WTC11 (cell line): ENCODE data around the gene DOCK1.

Source experiments
- ATF1 ChIP-seq: sonication (generic); formaldehyde crosslinking; IDR thresholded peaks from 2 replicates; pipeline ENCODE4 v1.8.1; 2023; ENCODE audit warnings: mild to moderate bottlenecking, moderate library complexity, missing genetic modification reagents
- NR1H2 ChIP-seq: sonication (generic); formaldehyde crosslinking; IDR thresholded peaks from 2 replicates; pipeline ENCODE4 v1.9.0; 2021; ENCODE audit warnings: mild to moderate bottlenecking, moderate library complexity, missing genetic modification reagents
- ZNF121 ChIP-seq: sonication (generic); formaldehyde crosslinking; IDR thresholded peaks from 2 replicates; pipeline ENCODE4 v1.8.0; 2023; ENCODE audit warnings: missing genetic modification reagents
- TF ChIP-seq, protein P1 (sequence below): sonication (generic); formaldehyde crosslinking; IDR thresholded peaks from 2 replicates; pipeline ENCODE4 v1.8.1; 2023; ENCODE audit warnings: mild to moderate bottlenecking, moderate library complexity, missing genetic modification reagents
- TF ChIP-seq, protein P2 (sequence below): fragments of 250-450 bp; sonication (Bioruptor Pico); IDR thresholded peaks from 2 replicates; pipeline ENCODE4 v1.9.0; 2021; ENCODE audit warnings: mild to moderate bottlenecking
- TF ChIP-seq, protein P3 (sequence below): sonication (generic); formaldehyde crosslinking; IDR thresholded peaks from 2 replicates; pipeline ENCODE4 v1.8.1; 2023; ENCODE audit warnings: mild to moderate bottlenecking, missing genetic modification reagents, borderline replicate concordance
- TF ChIP-seq, protein P4 (sequence below): fragments of 200-600 bp; IDR thresholded peaks from 2 replicates; pipeline ENCODE4 v1.8.0; 2022; ENCODE audit warnings: antibody characterized with exemption

DNA sequence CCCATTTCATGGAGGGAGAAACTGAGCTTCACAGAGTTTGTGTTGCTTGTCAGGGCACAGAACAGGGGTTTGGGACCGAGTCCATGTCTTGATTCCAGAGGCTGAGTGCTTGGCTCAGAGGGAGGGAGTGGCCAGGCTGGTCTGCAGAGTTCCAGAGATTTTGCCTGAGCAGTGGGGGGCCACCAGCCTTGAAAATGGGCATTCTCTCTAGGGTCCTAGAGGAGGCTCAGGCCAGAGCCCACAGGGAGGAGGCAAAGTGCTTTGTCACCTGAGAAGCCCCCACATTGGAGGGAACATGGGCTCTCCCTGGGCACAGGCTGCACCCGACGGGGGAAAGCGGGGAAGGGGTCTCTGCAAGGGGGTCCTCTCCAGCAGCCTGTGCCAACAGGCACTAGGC is 51.5 kb downstream of the DOCK1 start:
- TF ChIP-seq ATF1 (CRISPR knock-in tag) (no peak), NR1H2 (no peak), ZNF121 (CRISPR knock-in tag) (no peak)
- TF ChIP-seq, protein P1, sequence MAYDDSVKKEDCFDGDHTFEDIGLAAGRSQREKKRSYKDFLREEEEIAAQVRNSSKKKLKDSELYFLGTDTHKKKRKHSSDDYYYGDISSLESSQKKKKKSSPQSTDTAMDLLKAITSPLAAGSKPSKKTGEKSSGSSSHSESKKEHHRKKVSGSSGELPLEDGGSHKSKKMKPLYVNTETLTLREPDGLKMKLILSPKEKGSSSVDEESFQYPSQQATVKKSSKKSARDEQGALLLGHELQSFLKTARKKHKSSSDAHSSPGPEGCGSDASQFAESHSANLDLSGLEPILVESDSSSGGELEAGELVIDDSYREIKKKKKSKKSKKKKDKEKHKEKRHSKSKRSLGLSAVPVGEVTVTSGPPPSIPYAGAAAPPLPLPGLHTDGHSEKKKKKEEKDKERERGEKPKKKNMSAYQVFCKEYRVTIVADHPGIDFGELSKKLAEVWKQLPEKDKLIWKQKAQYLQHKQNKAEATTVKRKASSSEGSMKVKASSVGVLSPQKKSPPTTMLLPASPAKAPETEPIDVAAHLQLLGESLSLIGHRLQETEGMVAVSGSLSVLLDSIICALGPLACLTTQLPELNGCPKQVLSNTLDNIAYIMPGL (CRISPR knock-in tag): no peak
- TF ChIP-seq, protein P2, sequence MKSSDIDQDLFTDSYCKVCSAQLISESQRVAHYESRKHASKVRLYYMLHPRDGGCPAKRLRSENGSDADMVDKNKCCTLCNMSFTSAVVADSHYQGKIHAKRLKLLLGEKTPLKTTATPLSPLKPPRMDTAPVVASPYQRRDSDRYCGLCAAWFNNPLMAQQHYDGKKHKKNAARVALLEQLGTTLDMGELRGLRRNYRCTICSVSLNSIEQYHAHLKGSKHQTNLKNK (CRISPR knock-in tag): no peak
- TF ChIP-seq, protein P3, sequence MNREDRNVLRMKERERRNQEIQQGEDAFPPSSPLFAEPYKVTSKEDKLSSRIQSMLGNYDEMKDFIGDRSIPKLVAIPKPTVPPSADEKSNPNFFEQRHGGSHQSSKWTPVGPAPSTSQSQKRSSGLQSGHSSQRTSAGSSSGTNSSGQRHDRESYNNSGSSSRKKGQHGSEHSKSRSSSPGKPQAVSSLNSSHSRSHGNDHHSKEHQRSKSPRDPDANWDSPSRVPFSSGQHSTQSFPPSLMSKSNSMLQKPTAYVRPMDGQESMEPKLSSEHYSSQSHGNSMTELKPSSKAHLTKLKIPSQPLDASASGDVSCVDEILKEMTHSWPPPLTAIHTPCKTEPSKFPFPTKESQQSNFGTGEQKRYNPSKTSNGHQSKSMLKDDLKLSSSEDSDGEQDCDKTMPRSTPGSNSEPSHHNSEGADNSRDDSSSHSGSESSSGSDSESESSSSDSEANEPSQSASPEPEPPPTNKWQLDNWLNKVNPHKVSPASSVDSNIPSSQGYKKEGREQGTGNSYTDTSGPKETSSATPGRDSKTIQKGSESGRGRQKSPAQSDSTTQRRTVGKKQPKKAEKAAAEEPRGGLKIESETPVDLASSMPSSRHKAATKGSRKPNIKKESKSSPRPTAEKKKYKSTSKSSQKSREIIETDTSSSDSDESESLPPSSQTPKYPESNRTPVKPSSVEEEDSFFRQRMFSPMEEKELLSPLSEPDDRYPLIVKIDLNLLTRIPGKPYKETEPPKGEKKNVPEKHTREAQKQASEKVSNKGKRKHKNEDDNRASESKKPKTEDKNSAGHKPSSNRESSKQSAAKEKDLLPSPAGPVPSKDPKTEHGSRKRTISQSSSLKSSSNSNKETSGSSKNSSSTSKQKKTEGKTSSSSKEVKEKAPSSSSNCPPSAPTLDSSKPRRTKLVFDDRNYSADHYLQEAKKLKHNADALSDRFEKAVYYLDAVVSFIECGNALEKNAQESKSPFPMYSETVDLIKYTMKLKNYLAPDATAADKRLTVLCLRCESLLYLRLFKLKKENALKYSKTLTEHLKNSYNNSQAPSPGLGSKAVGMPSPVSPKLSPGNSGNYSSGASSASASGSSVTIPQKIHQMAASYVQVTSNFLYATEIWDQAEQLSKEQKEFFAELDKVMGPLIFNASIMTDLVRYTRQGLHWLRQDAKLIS (CRISPR knock-in tag): no peak
- TF ChIP-seq, protein P4, sequence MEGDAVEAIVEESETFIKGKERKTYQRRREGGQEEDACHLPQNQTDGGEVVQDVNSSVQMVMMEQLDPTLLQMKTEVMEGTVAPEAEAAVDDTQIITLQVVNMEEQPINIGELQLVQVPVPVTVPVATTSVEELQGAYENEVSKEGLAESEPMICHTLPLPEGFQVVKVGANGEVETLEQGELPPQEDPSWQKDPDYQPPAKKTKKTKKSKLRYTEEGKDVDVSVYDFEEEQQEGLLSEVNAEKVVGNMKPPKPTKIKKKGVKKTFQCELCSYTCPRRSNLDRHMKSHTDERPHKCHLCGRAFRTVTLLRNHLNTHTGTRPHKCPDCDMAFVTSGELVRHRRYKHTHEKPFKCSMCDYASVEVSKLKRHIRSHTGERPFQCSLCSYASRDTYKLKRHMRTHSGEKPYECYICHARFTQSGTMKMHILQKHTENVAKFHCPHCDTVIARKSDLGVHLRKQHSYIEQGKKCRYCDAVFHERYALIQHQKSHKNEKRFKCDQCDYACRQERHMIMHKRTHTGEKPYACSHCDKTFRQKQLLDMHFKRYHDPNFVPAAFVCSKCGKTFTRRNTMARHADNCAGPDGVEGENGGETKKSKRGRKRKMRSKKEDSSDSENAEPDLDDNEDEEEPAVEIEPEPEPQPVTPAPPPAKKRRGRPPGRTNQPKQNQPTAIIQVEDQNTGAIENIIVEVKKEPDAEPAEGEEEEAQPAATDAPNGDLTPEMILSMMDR: no peak
